Measurements from ENCODE around the gene EFS. TPM values are rescaled to one million over a fixed set of nuclear protein-coding genes. Genes with fewer than 3 reads are reported as not detected.

The EFS gene
- total RNA-seq, 1 experiment from 2014 or later = not detected

DNA sequence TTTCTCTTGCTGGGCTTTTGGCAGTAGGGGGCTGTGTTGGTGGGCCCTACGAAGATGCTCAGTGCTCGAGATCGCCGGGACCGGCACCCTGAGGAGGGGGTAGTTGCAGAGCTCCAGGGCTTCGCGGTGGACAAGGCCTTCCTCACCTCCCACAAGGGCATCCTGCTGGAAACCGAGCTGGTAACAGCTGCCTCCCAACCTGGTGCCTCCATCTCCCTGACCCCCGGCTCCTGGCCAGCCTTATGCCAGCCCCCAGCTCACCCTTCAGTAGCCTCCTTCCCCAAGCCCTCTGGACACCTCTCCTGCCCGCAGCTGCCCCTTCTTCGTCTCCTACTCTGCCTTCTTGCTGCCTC lies 12.2 kb upstream of the EFS start:
- Histone ChIP-seq H3K4me1 (ENCODE audit: control insufficient read depth, insufficient read depth, low read length) (no peaks in the 10 kb centered on the region), H3K27me3 (ENCODE audit: control insufficient read depth, insufficient read depth, low read length) (no peaks in the 10 kb centered on the region), H3K27ac (ENCODE audit: low read length) (no peak overlapping the region), H3K9me3 (ENCODE audit: control insufficient read depth, insufficient read depth, low read depth, low read length) (no peaks in the 10 kb centered on the region), H3K36me3 (ENCODE audit: control insufficient read depth, insufficient read depth, low read length) (no peaks in the 10 kb centered on the region), H3K4me3 (ENCODE audit: low read depth in 2 of 2, low read length in 2 of 2) (no peak overlapping the region)
- ChIA-PET CTCF (interaction anchor here (0.6 to 0.9 kb wide), 2 partner anchors 52 to 100 kb away, joined by 5 to 8 read pairs; no protein-coding TSS in a partner anchor), POLR2A (no interaction called here)
- ATAC-seq (no peak), DNase-seq (ENCODE audit: low read depth, low spot score) (no peak)
- TF ChIP-seq POLR2AphosphoS5 (IDR thresholded peaks at IDR 0.05; ENCODE audit: low read depth, low read length) (no peak), SIN3A (IDR thresholded peaks at IDR 0.05; ENCODE audit: borderline replicate concordance, insufficient read depth, low read depth, low read length) (no peak), TCF7L2 (IDR thresholded peaks at IDR 0.05; ENCODE audit: low read depth, low read length) (no peak)
- TF ChIP-seq, protein P1, sequence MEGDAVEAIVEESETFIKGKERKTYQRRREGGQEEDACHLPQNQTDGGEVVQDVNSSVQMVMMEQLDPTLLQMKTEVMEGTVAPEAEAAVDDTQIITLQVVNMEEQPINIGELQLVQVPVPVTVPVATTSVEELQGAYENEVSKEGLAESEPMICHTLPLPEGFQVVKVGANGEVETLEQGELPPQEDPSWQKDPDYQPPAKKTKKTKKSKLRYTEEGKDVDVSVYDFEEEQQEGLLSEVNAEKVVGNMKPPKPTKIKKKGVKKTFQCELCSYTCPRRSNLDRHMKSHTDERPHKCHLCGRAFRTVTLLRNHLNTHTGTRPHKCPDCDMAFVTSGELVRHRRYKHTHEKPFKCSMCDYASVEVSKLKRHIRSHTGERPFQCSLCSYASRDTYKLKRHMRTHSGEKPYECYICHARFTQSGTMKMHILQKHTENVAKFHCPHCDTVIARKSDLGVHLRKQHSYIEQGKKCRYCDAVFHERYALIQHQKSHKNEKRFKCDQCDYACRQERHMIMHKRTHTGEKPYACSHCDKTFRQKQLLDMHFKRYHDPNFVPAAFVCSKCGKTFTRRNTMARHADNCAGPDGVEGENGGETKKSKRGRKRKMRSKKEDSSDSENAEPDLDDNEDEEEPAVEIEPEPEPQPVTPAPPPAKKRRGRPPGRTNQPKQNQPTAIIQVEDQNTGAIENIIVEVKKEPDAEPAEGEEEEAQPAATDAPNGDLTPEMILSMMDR (IDR thresholded peaks at IDR 0.05) = no peak
- TF ChIP-seq, protein P2, sequence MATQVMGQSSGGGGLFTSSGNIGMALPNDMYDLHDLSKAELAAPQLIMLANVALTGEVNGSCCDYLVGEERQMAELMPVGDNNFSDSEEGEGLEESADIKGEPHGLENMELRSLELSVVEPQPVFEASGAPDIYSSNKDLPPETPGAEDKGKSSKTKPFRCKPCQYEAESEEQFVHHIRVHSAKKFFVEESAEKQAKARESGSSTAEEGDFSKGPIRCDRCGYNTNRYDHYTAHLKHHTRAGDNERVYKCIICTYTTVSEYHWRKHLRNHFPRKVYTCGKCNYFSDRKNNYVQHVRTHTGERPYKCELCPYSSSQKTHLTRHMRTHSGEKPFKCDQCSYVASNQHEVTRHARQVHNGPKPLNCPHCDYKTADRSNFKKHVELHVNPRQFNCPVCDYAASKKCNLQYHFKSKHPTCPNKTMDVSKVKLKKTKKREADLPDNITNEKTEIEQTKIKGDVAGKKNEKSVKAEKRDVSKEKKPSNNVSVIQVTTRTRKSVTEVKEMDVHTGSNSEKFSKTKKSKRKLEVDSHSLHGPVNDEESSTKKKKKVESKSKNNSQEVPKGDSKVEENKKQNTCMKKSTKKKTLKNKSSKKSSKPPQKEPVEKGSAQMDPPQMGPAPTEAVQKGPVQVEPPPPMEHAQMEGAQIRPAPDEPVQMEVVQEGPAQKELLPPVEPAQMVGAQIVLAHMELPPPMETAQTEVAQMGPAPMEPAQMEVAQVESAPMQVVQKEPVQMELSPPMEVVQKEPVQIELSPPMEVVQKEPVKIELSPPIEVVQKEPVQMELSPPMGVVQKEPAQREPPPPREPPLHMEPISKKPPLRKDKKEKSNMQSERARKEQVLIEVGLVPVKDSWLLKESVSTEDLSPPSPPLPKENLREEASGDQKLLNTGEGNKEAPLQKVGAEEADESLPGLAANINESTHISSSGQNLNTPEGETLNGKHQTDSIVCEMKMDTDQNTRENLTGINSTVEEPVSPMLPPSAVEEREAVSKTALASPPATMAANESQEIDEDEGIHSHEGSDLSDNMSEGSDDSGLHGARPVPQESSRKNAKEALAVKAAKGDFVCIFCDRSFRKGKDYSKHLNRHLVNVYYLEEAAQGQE (IDR thresholded peaks at IDR 0.05; ENCODE audit: insufficient read depth in 1 of 2, low read depth in 2 of 2, low read length in 1 of 2) = no peak
- intact Hi-C loops (cut with micrococcal nuclease; ENCODE audit: unreplicated experiment) (no loop called here), in situ Hi-C loops (cut with HindIII; ENCODE audit: low pct_unique_long_range_greater_than_20kb, low sequenced_read_pairs) (no loop called here)
- no TSS peak for BruUV-seq (replicated peaks)

DNA sequence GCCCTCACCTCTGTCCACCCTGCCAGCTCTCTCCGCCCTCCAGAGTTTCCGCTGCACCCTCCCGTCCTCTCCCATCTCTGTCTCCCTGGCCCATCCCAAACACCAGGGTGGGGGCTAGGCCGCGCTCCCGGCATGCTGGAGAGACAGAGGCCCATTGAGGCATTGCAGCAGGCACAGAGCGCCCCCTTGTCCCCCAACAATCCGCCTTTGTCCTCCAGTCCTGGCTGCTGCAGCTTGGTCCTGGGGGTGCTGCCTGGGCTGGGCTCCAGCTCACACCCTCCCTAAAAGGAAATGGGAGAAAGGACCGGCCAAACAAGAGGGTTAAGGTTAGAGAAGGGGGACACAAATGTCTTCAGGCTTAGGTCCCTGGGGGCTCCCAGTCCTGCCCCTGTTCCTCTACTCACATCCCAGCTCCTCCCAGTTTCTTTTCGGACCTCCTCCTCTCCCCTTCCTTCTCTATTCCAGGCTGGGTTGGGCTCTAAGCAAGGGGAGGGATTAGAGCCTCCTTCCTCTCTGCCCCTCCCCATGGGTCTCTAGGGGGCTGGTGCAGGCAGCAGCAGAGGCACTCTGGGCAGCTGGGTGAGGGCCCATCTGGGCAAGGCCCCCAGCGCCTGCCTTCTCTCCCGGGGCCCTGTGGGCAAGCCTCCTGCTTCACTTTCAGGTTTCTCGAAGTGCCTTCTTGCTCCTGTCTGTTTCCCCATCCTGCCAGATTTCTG lies 11.7 kb upstream of the EFS start, which contains the start of gene CMTM5:
Gene CMTM5 (plus strand): TSS at position 565 of the 716 bp plus-strand sequence. CDS start 206 bp downstream, outside the sequence.
- Histone ChIP-seq H3K27ac (ENCODE audit: low read length) (no peak within 1 kb of the TSS), H3K27me3 (ENCODE audit: control insufficient read depth, insufficient read depth, low read length) (no peaks in the 10 kb centered on the region), H3K9me3 (ENCODE audit: control insufficient read depth, insufficient read depth, low read depth, low read length) (no peaks in the 10 kb centered on the region), H3K4me3 (ENCODE audit: low read depth in 2 of 2, low read length in 2 of 2) (no peak within 1 kb of the TSS), H3K36me3 (ENCODE audit: control insufficient read depth, insufficient read depth, low read length) (no peaks in the 10 kb centered on the region), H3K4me1 (ENCODE audit: control insufficient read depth, insufficient read depth, low read length) (no peaks in the 10 kb centered on the region)
- DNase-seq (ENCODE audit: low read depth, low spot score) (no peak), ATAC-seq (no peak)
- no TSS peak for BruUV-seq (replicated peaks)
- POLR2A ChIA-PET = no interaction called here
- intact Hi-C loops (cut with micrococcal nuclease; ENCODE audit: unreplicated experiment) = no loop called here
- in situ Hi-C loops (cut with HindIII; ENCODE audit: low pct_unique_long_range_greater_than_20kb, low sequenced_read_pairs) = no loop called here
- TF ChIP-seq TCF7L2 (IDR thresholded peaks at IDR 0.05; ENCODE audit: low read depth, low read length) = no peak
- no peak for TF ChIP-seq POLR2AphosphoS5 (IDR thresholded peaks at IDR 0.05; ENCODE audit: low read depth, low read length)
- no peak for TF ChIP-seq SIN3A (IDR thresholded peaks at IDR 0.05; ENCODE audit: borderline replicate concordance, insufficient read depth, low read depth, low read length)
- TF ChIP-seq, protein P2 (IDR thresholded peaks at IDR 0.05; ENCODE audit: insufficient read depth in 1 of 2, low read depth in 2 of 2, low read length in 1 of 2) = no peak
- TF ChIP-seq, protein P1 (IDR thresholded peaks at IDR 0.05) = no peak
- CTCF ChIA-PET = interaction anchor here (0.5 to 0.9 kb wide), 2 partner anchors 52 to 59 kb away, joined by 5 read pairs; no protein-coding TSS in a partner anchor

All from Panc1 (cell line).